B cell (primary cell): ENCODE measurements around the gene HOXB6. TPM values are rescaled to one million over a fixed set of nuclear protein-coding genes. Genes with fewer than 3 reads are reported as not detected.

Source experiments
- ATAC-seq: fragments of 200-7000 bp; cut with Tn5 transposase; one replicate; pipeline ENCODE4 v1.10.0; 2021; ENCODE audit warnings: low read depth, mild to moderate bottlenecking, moderate number of reproducible peaks, moderate library complexity
- CTCF ChIA-PET: fragments of 350-600 bp; sonication (Branson Sonifier 250); formaldehyde crosslinking; loops from one replicate; lab custom pipeline; 2021; ENCODE audit warnings: antibody characterized with exemption, inconsistent platforms; lab: Charles Lee
- POLR2A ChIA-PET: fragments of 350-600 bp; sonication (Branson Sonifier 250); formaldehyde crosslinking; loops from one replicate; lab custom pipeline; 2021; ENCODE audit warnings: antibody characterized with exemption; lab: Charles Lee
- DNase-seq: peaks from one replicate; pipeline ENCODE4 v3.0.0; 2013
- H2AFZ ChIP-seq: 2 replicates; pipeline ENCODE4 v1.6.1; 2012; ENCODE audit warnings: mild to moderate bottlenecking, low read depth, low read length; ENCODE audit not compliant: insufficient read depth, poor library complexity, severe bottlenecking
- H3K27ac ChIP-seq, 2 donors: 1 replicate in 1 of 2; 2 replicates in 1 of 2; pipeline ENCODE4 v1.5.1; 2012 to 2013; ENCODE audit warnings: low read length in 2 of 2, mild to moderate bottlenecking in 2 of 2, moderate library complexity in 1 of 2
- H3K27me3 ChIP-seq, 4 experiments: fragments of 200-600 bp in 1 of 4; sonication (generic) in 1 of 4; replicated peaks in 1 of 4; 1 replicate in 2 of 4; 2 replicates in 2 of 4; pipeline versions ENCODE4 v1.6.1 to v1.7.0; 2013 to 2016; ENCODE audit warnings: low read length in 3 of 4, mild to moderate bottlenecking in 2 of 4, mixed read lengths in 1 of 4, moderate library complexity in 1 of 4; ENCODE audit not compliant: insufficient read depth in 4 of 4, control insufficient read depth in 3 of 4; ENCODE audit errors: control extremely low read depth in 1 of 4
- H3K36me3 ChIP-seq, 2 experiments: replicated peaks in 1 of 2; 1 replicate in 1 of 2; 2 replicates in 1 of 2; pipeline versions ENCODE4 v1.6.1 to v1.7.1; 2013; ENCODE audit warnings: low read length in 1 of 2; ENCODE audit not compliant: insufficient read depth in 2 of 2, control insufficient read depth in 1 of 2; ENCODE audit errors: control extremely low read depth in 1 of 2, extremely low read depth in 1 of 2
- H3K4me1 ChIP-seq, 2 donors: fragments of 200-600 bp in 1 of 2; sonication (generic) in 1 of 2; 1 replicate in 1 of 2; 2 replicates in 1 of 2; pipeline versions ENCODE4 v1.5.1 to v1.6.1; 2013 to 2017; ENCODE audit warnings: low read length in 2 of 2; ENCODE audit not compliant: control insufficient read depth in 2 of 2, insufficient read depth in 2 of 2
- H3K4me2 ChIP-seq: replicated peaks from 2 replicates; pipeline ENCODE3; 2012; ENCODE audit warnings: mild to moderate bottlenecking, low read depth, low read length; ENCODE audit not compliant: poor library complexity, severe bottlenecking
- H3K4me3 ChIP-seq, 5 experiments: fragments of 200-600 bp in 1 of 5; sonication (generic) in 1 of 5; 1 replicate in 3 of 5; 2 replicates in 2 of 5; pipeline versions ENCODE4 v1.5.1 to v1.7.0; 2011 to 2016; ENCODE audit warnings: low read length in 4 of 5, mild to moderate bottlenecking in 4 of 5, low read depth in 2 of 5, control low read depth in 1 of 5, moderate library complexity in 1 of 5; ENCODE audit not compliant: insufficient read depth in 1 of 5; ENCODE audit errors: control extremely low read depth in 1 of 5, extremely low read depth in 1 of 5
- H3K79me2 ChIP-seq: fragments of 200-600 bp; sonication (generic); one replicate; pipeline ENCODE4 v1.6.0; 2016; ENCODE audit warnings: low read length; ENCODE audit not compliant: control insufficient read depth, insufficient read depth
- H3K9ac ChIP-seq: fragments of 200-600 bp; sonication (generic); 2 replicates; pipeline ENCODE4 v1.6.1; 2017; ENCODE audit warnings: mild to moderate bottlenecking, low read length, moderate library complexity
- H3K9me3 ChIP-seq, 3 donors: one replicate each; pipeline versions ENCODE4 v1.6.1 to v1.7.1; 2013; ENCODE audit warnings: low read length in 2 of 3; ENCODE audit not compliant: control insufficient read depth in 2 of 3, insufficient read depth in 1 of 3; ENCODE audit errors: control extremely low read depth in 1 of 3
- H4K20me1 ChIP-seq: 2 replicates; pipeline ENCODE4 v1.6.0; 2012; ENCODE audit warnings: mild to moderate bottlenecking, low read length; ENCODE audit not compliant: insufficient read depth, control insufficient read depth, poor library complexity, severe bottlenecking
- H3K27ac Mint-ChIP-seq: one replicate; pipeline ENCODE4 v1.8.0; 2021; ENCODE audit warnings: mixed read lengths
- H3K27me3 Mint-ChIP-seq: one replicate; pipeline ENCODE4 v1.8.0; 2021; ENCODE audit warnings: mixed read lengths
- H3K4me1 Mint-ChIP-seq: one replicate; pipeline ENCODE4 v1.8.0; 2021; ENCODE audit warnings: mixed read lengths
- H3K4me3 Mint-ChIP-seq: one replicate; pipeline ENCODE4 v1.8.0; 2021; ENCODE audit warnings: mixed read lengths
- H3K9me3 Mint-ChIP-seq: one replicate; pipeline ENCODE4 v1.8.0; 2022; ENCODE audit warnings: mixed read lengths; ENCODE audit not compliant: insufficient read depth
- EZH2 ChIP-seq: IDR thresholded peaks from 2 replicates; pipeline ENCODE4 v1.6.1; 2012; ENCODE audit warnings: borderline replicate concordance, low read depth, mild to moderate bottlenecking, moderate library complexity, low read length; ENCODE audit not compliant: insufficient read depth, poor library complexity, severe bottlenecking
- WGBS: methylation state at CpG from one replicate; pipeline ENCODE4 v1.1.5; 2013; ENCODE audit warnings: missing lambda C conversion rate; ENCODE audit not compliant: insufficient coverage; 5-methylcytosine and 5-hydroxymethylcytosine counted together
- intact Hi-C: fragments of 100-400 bp; cut with micrococcal nuclease; formaldehyde crosslinking; loops from one replicate; pipeline ENCODE4 v1.10.0; 2022
- polyA plus RNA-seq: library from polyadenylated mRNA; depleted of rRNA; stranded (reverse); fragments of >200 nt; gene quantifications from 2 replicates; pipeline ENCODE4 v1.2.3, GENCODE V29; 2012
- total RNA-seq, 2 donors: library from RNA; stranded (reverse); fragments of 120-200 nt in 1 of 2; gene quantifications; 1 replicate in 1 of 2; 2 replicates in 1 of 2; pipeline versions ENCODE4 v1.2.3 to v1.2.4, GENCODE V29; 2013 to 2022
- TF ChIP-seq, protein P1 (sequence below): fragments of 200-600 bp; IDR thresholded peaks from one replicate; pipeline ENCODE4 v1.8.0; 2022; ENCODE audit warnings: antibody characterized with exemption, mild to moderate bottlenecking

HOXB6 gene
- total and polyA plus RNA-seq, 2 donors (not counting 1 experiment from before 2014, with no cell fraction given), result 0.10 TPM; not detected in 1

DNA sequence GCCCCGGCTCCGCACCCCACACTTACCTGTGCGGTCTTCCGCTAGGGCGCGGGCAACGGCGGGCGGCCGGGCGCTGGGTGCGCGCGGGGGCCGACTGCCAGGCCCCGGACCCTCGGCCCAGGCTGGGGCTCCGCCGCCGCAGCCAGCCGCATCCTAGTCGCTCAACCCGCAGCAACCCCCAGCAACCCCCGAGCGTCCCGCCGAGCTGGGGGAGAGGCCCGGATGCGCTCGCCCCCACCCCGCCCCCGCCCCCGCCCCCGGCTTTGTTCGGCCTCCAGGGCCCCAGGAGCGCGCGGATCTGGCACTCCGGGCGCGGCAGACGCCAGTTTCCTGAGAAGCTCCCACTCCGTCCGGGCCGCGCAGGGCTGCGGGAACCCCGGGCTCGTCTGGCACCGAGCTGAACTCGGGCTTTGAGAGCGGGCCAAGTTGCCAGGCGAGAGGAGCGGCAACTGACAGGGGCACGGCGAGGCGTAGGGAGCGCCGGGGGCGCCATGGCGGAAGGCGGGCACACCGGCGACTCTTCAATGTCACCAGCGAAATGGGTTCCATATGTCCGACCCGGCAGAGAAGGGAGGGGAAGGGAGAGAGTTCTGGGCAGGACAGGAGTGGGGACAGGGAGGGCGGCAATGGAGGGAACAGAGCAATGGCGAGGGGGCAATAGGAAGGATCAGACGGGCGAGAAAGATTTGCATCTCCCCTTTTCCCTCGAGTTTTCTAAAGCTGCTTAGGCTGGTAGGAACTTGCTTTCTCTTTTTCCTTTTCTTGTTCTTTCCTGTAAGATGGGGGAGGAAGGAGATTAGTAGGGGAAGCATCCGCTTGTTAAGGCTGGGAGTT, 40.4 kb downstream of the HOXB6 start:
- intact Hi-C loops, result no loop called here
- Histone ChIP-seq H4K20me1 (no peaks in the 10 kb centered on the region), H3K27ac (no peak overlapping the region), H3K36me3 (no peaks in the 10 kb centered on the region), H3K4me3 (no peak overlapping the region), H3K27me3 (peaks cover 0 to 56% (median 22%) of the 10 kb centered on the region in 4 experiments), H3K9ac (no peak overlapping the region), H3K4me2 (no peak overlapping the region), H3K4me1 (peaks cover 5 to 8% of the 10 kb centered on the region in 2 donors), H3K79me2 (no peaks in the 10 kb centered on the region), H2AFZ (no peak overlapping the region), H3K9me3 (peaks cover 0 to 3% (median 0%) of the 10 kb centered on the region in 3 donors)
- no peak for ATAC-seq
- ChIA-PET CTCF (interaction anchor here (0.7 kb wide), 2 partner anchors 213 to 302 kb away, joined by 3 read pairs; no protein-coding TSS in a partner anchor), POLR2A (no interaction called here)
- Mint-ChIP-seq H3K27ac (no peak overlapping the region), H3K27me3 (peaks cover 19% of the 10 kb centered on the region), H3K4me3 (no peak overlapping the region), H3K9me3 (no peaks in the 10 kb centered on the region), H3K4me1 (peaks cover 9% of the 10 kb centered on the region)
- no peak for DNase-seq
- 43% methylated on average over 69 of the region's 73 CpGs for WGBS
- TF ChIP-seq EZH2, result no peak
- TF ChIP-seq, protein P1, sequence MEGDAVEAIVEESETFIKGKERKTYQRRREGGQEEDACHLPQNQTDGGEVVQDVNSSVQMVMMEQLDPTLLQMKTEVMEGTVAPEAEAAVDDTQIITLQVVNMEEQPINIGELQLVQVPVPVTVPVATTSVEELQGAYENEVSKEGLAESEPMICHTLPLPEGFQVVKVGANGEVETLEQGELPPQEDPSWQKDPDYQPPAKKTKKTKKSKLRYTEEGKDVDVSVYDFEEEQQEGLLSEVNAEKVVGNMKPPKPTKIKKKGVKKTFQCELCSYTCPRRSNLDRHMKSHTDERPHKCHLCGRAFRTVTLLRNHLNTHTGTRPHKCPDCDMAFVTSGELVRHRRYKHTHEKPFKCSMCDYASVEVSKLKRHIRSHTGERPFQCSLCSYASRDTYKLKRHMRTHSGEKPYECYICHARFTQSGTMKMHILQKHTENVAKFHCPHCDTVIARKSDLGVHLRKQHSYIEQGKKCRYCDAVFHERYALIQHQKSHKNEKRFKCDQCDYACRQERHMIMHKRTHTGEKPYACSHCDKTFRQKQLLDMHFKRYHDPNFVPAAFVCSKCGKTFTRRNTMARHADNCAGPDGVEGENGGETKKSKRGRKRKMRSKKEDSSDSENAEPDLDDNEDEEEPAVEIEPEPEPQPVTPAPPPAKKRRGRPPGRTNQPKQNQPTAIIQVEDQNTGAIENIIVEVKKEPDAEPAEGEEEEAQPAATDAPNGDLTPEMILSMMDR, result no peak

DNA sequence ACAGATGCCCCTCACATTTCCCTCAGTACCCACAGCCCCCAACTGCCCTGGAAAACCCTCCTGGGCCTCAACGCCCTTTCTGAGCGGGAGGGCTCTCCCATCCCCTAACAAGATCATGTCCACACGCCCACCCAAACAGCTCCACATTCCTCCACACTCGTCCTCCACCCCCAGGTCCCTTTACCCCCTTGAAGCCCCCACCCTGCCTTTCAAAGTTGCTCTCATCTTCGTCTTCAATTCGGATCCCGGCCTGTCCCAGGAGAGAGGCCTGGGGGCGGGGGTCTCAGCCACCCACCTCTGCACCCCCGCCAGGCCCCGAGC, 41.0 kb downstream of the HOXB6 start:
- Mint-ChIP-seq H3K4me1 (peaks cover 9% of the 10 kb centered on the region), H3K9me3 (no peaks in the 10 kb centered on the region), H3K27ac (no peak overlapping the region), H3K4me3 (no peak overlapping the region), H3K27me3 (peaks cover 19% of the 10 kb centered on the region)
- H3K27me3 ChIP-seq, result peaks cover 0 to 51% (median 19%) of the 10 kb centered on the region in 4 experiments
- H3K4me1 ChIP-seq, result peaks cover 5 to 6% of the 10 kb centered on the region in 2 donors
- H3K36me3 ChIP-seq, result no peaks in the 10 kb centered on the region
- no peaks in the 10 kb centered on the region for H4K20me1 ChIP-seq
- CTCF ChIA-PET, result interaction anchor here (0.7 kb wide), 2 partner anchors 212 to 301 kb away, joined by 3 read pairs; no protein-coding TSS in a partner anchor
- no peak overlapping the region for H3K9ac ChIP-seq
- intact Hi-C loops, result no loop called here
- POLR2A ChIA-PET, result no interaction called here
- ATAC-seq, result no peak
- 100% methylated on average over 8 of the region's 10 CpGs for WGBS
- no peak overlapping the region for H3K4me3 ChIP-seq
- peaks cover 0 to 3% (median 0%) of the 10 kb centered on the region in 3 donors for H3K9me3 ChIP-seq
- no peak overlapping the region for H3K4me2 ChIP-seq
- DNase-seq, result no peak
- H3K27ac ChIP-seq, result no peak overlapping the region
- TF ChIP-seq, protein P1, result no peak
- no peak for TF ChIP-seq EZH2
- H2AFZ ChIP-seq, result no peak overlapping the region
- H3K79me2 ChIP-seq, result no peaks in the 10 kb centered on the region
